OCI-LY7 (cell line): ENCODE data around the gene MACROD2.

ENCODE experiments used
- CTCF ChIP-seq: fragments of 200-600 bp; sonication (generic); conservative IDR thresholded peaks from 2 replicates; pipeline ENCODE4 v1.5.1; 2014; ENCODE audit warnings: mild to moderate bottlenecking, antibody characterized with exemption, low read length, moderate library complexity, mixed read lengths
- EZH2phosphoT487 ChIP-seq: fragments of 200-600 bp; sonication (generic); IDR thresholded peaks from 2 replicates; pipeline ENCODE4 v1.6.1; 2018; ENCODE audit warnings: low read depth, borderline replicate concordance, mild to moderate bottlenecking, mixed run types, antibody characterized with exemption, low read length, moderate library complexity, mixed read lengths

DNA sequence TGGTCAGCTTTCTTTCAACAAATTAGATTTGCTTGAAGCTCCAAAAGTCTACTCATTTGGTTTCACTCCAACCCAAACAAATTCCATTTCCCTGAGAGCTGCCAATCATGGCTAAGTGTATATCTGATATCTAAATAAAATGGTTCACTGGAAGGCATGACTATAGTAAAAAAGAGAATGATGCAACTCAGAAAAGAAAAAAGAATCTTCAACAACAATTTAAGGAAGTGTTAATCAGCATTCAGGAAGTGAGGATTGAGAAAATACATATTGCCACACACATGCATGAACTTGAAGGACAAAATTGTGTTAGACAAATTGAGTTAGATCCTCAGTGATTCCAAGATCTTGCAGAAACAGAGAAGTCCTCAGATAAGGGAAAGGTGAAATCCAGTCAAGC is 1315.0 kb downstream of the MACROD2 start:
- TF ChIP-seq CTCF (no peak), EZH2phosphoT487 (no peak)
